ENCODE data around the gene POLR2J.
"Not testable (repeated sequence)": the region's sequence is repeated elsewhere in the genome, so short reads cannot be mapped to it uniquely, and the experiment has no call there.

DNA sequence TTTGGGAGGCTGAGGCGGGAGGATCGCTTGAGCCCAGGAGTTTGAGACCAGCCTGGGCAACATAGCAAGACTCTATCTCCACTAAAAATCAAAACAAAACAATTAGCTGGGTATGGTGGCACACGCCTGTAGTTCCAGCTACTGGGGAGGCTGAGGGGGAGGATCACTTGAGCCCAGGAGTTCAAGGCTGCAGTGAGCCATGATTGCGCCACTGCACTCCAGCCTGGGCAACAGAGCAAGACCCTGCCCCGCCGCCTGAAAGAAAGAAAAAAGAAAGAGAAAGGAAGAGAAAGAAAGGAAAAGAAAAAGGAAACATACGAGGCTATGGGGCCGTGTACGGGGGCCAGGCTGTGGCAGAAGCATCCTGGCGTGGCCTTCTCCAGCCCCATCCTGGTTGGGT, 23.8 kb downstream of the POLR2J start:
- TF ChIP-seq, protein P1, sequence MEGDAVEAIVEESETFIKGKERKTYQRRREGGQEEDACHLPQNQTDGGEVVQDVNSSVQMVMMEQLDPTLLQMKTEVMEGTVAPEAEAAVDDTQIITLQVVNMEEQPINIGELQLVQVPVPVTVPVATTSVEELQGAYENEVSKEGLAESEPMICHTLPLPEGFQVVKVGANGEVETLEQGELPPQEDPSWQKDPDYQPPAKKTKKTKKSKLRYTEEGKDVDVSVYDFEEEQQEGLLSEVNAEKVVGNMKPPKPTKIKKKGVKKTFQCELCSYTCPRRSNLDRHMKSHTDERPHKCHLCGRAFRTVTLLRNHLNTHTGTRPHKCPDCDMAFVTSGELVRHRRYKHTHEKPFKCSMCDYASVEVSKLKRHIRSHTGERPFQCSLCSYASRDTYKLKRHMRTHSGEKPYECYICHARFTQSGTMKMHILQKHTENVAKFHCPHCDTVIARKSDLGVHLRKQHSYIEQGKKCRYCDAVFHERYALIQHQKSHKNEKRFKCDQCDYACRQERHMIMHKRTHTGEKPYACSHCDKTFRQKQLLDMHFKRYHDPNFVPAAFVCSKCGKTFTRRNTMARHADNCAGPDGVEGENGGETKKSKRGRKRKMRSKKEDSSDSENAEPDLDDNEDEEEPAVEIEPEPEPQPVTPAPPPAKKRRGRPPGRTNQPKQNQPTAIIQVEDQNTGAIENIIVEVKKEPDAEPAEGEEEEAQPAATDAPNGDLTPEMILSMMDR (IDR thresholded peaks at IDR 0.05), result not testable (repeated sequence)
- not testable (repeated sequence) for TF ChIP-seq EP300 (IDR thresholded peaks at IDR 0.05)
